ENCODE data around the gene CHMP1B. TPM values are rescaled to one million over a fixed set of nuclear protein-coding genes. Genes with fewer than 3 reads are reported as not detected.

Gene CHMP1B
- total RNA-seq, 1 experiment from 2014 or later: 38.7 TPM

GRCh38 chr18:11817229-11817628 is 34.0 kb upstream of the CHMP1B start:
- Histone ChIP-seq H3K4me2 (ENCODE audit: insufficient read depth, insufficient read length, low read length) (no peak overlapping the region), H2AK5ac (ENCODE audit: insufficient read length, low read length) (no peak overlapping the region), H2BK5ac (ENCODE audit: insufficient read length, low read length) (no peak overlapping the region), H3T11ph (ENCODE audit: low read length) (no peak overlapping the region), H2BK15ac (ENCODE audit: low read depth, low read length) (no peak overlapping the region), H3K9ac (ENCODE audit: extremely low read depth, insufficient read length, low read length) (no peak overlapping the region), H3K23ac (ENCODE audit: insufficient read length, low read depth, low read length) (no peak overlapping the region), H4K91ac (ENCODE audit: insufficient read length, low read depth, low read length) (no peak overlapping the region), H2BK20ac (ENCODE audit: low read depth, low read length, poor library complexity, severe bottlenecking) (no peak overlapping the region), H3K27ac (ENCODE audit: insufficient read length, low read depth, low read length) (no peak overlapping the region), H3K18ac (ENCODE audit: insufficient read length, low read depth, low read length) (no peak overlapping the region), H3K56ac (ENCODE audit: insufficient read length, low read depth, low read length) (no peak overlapping the region), H3K14ac (ENCODE audit: insufficient read depth, low read length) (no peak overlapping the region), H3K23me2 (ENCODE audit: insufficient read length, low read depth, low read length, poor library complexity, severe bottlenecking) (no peaks in the 10 kb centered on the region), H3K27me3 (ENCODE audit: insufficient read depth, low read length) (no peaks in the 10 kb centered on the region), H4K5ac (ENCODE audit: insufficient read length, low read depth, low read length) (no peak overlapping the region), H3K9me3 (ENCODE audit: control insufficient read depth, low read depth, low read length) (no peaks in the 10 kb centered on the region), H3K4ac (ENCODE audit: low read depth, low read length) (no peak overlapping the region), H3K79me1 (ENCODE audit: insufficient read depth, low read depth, low read length, poor library complexity, severe bottlenecking) (no peaks in the 10 kb centered on the region), H2AFZ (ENCODE audit: low read length) (no peak overlapping the region), H2BK120ac (ENCODE audit: low read depth, low read length, poor library complexity, severe bottlenecking) (no peak overlapping the region), H4K8ac (replicated peaks; ENCODE audit: insufficient read length, low read depth, low read length) (no peak overlapping the region), H3K79me2 (ENCODE audit: insufficient read depth, low read length) (no peaks in the 10 kb centered on the region), H3K4me1 (ENCODE audit: insufficient read depth, low read length) (peaks cover 2% of the 10 kb centered on the region; the same call in 1 of the 2 replicates), H2BK12ac (ENCODE audit: insufficient read length, low read depth, low read length) (no peak overlapping the region), H4K20me1 (ENCODE audit: control insufficient read depth, insufficient read depth, insufficient read length) (no peaks in the 10 kb centered on the region)
- 0 out of 5 replicates have a peak, but pooled peaks cover 0 to 3% of the 10 kb centered on the region in 2 experiments for H3K9me3 Mint-ChIP-seq
- peaks cover 0 to 4% (median 0%) of the 10 kb centered on the region in 3 experiments; a peak in 2 of 7 replicates for H3K36me3 Mint-ChIP-seq (ENCODE audit: insufficient read depth in 1 of 3, low read depth in 3 of 3)
- peak overlapping the region in 2 of 3 experiments; percentile 55 to 81; a peak in 2 of 7 replicates for H3K27ac Mint-ChIP-seq
- TF ChIP-seq, protein P1, sequence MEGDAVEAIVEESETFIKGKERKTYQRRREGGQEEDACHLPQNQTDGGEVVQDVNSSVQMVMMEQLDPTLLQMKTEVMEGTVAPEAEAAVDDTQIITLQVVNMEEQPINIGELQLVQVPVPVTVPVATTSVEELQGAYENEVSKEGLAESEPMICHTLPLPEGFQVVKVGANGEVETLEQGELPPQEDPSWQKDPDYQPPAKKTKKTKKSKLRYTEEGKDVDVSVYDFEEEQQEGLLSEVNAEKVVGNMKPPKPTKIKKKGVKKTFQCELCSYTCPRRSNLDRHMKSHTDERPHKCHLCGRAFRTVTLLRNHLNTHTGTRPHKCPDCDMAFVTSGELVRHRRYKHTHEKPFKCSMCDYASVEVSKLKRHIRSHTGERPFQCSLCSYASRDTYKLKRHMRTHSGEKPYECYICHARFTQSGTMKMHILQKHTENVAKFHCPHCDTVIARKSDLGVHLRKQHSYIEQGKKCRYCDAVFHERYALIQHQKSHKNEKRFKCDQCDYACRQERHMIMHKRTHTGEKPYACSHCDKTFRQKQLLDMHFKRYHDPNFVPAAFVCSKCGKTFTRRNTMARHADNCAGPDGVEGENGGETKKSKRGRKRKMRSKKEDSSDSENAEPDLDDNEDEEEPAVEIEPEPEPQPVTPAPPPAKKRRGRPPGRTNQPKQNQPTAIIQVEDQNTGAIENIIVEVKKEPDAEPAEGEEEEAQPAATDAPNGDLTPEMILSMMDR (conservative IDR thresholded peaks at IDR 0.05): no peak
- H3K4me1 Mint-ChIP-seq: peaks cover 10 to 20% of the 10 kb centered on the region in 2 experiments
- no peak overlapping the region for H3K4me3 Mint-ChIP-seq
- no CpG with 5 or more reads among the region's 6 CpGs for WGBS (ENCODE audit: extremely low coverage, insufficient read length, low lambda C conversion rate)
- no peak for DNase-seq
- H3K27me3 Mint-ChIP-seq (ENCODE audit: low read depth): no peaks in the 10 kb centered on the region
